Right kidney (tissue), 1 donor: Measurements from ENCODE around the gene SMAD3.

Source experiments
- DNase-seq: peaks from one replicate; pipeline ENCODE4 v3.0.0-alpha.2; 2016

SMAD3 gene

DNA sequence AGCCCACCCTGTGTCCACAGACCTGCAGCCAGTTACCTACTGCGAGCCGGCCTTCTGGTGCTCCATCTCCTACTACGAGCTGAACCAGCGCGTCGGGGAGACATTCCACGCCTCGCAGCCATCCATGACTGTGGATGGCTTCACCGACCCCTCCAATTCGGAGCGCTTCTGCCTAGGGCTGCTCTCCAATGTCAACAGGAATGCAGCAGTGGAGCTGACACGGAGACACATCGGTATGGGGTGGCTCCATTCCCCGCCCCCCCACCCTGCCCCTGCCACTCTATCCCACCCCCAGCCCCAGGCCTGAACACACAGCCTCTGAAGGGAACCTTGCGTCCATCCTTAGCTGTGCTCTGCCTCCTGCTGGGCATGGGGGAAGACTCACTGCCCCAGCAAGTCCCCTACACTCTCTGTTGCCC lies 115.8 kb downstream of the SMAD3 start:
- DNase-seq: no peak

GRCh38 chr15:67183443-67184169 lies 118.2 kb downstream of the SMAD3 start:
- DNase-seq: no peak

DNA sequence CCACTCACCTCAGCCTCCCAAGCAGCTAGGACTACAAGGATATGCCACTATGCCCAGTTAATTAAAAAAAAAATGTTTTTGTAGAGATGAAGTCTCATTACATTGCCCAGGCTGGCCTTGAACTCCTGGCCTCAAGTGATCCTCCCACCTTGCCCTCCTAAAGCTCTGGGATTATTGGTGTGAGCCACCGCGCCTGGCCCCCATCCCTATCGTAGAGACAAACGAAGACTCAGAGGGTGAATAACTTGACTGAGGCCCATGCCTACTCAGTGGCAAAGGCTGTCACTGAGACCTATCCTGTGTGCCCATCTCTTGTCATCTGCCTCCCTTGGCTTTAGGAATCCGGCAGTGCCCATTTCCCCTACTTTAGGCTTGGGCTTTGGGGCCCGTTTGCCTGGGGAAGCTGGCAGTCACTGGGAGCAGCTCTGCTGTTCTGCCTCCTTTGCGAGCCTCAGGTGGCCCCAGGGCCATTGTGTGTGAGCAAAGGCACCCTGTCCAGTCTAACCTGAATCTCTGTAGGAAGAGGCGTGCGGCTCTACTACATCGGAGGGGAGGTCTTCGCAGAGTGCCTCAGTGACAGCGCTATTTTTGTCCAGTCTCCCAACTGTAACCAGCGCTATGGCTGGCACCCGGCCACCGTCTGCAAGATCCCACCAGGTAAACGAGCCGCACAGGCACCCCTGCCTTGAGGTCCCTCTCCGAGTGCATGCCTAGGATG lies 119.0 kb downstream of the SMAD3 start:
- no peak for DNase-seq

DNA sequence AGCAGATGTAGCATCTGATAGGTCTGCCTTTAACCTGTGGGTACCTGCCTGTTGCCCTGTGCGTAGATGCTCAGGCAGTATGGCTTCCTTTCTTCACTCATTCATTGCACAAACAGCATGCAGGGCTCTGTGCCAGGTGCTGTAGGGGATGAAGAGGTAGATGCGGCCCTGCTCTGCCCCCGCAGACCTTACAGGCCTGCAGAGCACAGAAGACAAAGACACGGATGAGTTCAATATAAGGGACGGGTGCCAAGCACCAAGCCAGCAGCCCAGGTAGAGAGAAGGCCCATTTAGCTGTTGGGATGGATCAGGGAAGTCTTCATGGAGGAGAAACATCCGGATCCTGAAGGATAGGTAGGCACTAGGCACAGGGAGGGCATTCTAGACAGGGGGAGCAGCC lies 119.6 kb downstream of the SMAD3 start:
- DNase-seq: no peak

DNA sequence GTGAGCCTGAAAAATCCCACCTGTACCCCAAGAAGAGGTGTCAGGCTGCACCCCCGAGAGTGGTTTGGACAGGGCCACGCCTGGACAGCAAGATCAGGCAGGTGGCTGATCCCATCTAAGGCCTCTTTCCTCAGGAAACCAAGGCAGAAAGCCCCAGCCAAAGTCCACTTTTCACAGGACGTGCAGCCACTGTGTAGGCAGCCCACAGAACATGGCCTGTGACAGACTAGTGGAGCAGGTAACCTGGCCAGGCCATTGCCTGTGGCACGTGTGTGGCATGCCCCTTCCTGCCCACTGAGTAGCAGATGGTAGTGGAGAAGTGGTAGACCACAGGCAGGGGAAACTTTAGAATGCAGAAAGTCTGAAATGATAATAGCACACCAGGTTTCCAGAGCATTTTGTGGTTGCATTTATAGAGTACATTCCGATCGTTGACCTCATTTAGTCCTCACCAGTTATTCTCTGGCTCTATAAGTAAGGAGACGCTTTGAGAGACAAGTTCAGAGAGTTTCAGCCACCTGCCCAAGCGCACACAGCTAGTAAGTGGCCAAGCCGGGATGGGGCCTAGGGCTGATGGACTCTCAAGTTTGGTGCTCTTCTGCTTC lies 120.3 kb downstream of the SMAD3 start:
- no peak for DNase-seq

GRCh38 chr15:67186226-67186649 lies 120.8 kb downstream of the SMAD3 start:
- DNase-seq: no peak

- DNase-seq: no peak
Observed at GRCh38 chr15:67186688-67187087, 121.3 kb downstream of the SMAD3 start.

DNA sequence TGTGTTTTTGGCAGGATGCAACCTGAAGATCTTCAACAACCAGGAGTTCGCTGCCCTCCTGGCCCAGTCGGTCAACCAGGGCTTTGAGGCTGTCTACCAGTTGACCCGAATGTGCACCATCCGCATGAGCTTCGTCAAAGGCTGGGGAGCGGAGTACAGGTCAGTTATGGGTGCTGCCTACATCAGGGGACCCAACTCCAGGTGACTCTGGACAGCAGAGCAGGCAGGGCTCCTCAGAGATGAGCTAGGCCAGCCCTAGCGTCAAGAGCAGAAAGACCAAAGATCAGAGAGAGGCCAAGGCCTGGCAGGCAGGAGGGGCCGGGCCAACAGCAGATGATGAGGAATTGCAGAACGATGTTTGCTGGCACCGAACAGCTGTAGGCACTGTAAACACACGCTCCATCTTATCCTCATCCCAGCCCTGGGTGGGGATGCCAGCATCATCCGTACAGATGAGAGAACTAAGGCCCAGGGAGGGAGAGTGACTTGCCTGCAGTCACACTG lies 122.0 kb downstream of the SMAD3 start:
- DNase-seq: no peak

- DNase-seq: no peak
Observed at GRCh38 chr15:67188551-67189218, 123.3 kb downstream of the SMAD3 start.

- no peak for DNase-seq
Observed at GRCh38 chr15:67189326-67190051, 124.1 kb downstream of the SMAD3 start.

- no peak for DNase-seq
Observed at GRCh38 chr15:67190326-67190725, 124.9 kb downstream of the SMAD3 start.

DNA sequence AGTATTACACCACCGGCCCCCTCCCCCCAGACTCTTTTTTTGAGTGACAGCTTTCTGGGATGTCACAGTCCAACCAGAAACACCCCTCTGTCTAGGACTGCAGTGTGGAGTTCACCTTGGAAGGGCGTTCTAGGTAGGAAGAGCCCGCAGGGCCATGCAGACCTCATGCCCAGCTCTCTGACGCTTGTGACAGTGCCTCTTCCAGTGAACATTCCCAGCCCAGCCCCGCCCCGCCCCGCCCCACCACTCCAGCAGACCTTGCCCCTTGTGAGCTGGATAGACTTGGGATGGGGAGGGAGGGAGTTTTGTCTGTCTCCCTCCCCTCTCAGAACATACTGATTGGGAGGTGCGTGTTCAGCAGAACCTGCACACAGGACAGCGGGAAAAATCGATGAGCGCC lies 125.4 kb downstream of the SMAD3 start:
- DNase-seq: no peak

GRCh38 chr15:67192185-67192820 lies 126.9 kb downstream of the SMAD3 start:
- no peak for DNase-seq

- DNase-seq: no peak
Observed at GRCh38 chr15:67193223-67193990, 128.0 kb downstream of the SMAD3 start.

- DNase-seq: no peak
Observed at GRCh38 chr15:67194171-67195114, 129.0 kb downstream of the SMAD3 start.

GRCh38 chr15:67195305-67195704 lies 129.9 kb downstream of the SMAD3 start:
- no peak for DNase-seq

- DNase-seq: no peak
Observed at GRCh38 chr15:67196222-67196621, 130.8 kb downstream of the SMAD3 start.

DNA sequence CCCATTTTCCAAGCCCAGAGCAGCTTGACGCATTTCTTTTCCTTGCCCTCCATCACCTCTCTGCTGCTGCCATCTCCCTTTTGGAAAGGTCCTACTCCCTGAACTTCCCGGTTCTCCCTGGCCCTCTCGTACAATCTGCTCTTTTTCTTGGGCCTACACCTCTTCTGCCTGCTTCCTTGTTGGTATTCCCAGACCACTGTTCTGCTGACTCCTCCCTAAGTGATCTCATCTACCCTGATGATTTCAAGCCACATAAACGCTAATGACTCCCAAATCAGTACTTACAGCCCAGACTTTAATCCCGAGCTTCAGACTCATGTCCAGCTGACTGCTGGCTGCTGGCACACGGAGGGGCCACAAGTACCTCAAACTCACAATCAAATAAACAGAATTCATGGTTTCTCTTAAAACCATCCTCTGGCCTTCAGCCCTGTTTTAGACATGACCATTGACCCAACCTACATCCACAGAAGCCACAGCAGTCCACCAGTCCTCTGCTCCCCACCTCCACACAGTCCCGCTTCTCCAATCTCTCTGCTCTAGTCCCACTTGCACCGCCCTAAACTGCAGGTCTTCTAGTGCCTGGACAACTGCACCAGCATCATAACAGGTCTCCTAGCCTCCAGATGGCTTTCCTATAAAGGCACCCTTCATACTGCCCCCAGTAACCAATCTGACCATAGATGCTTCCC lies 131.4 kb downstream of the SMAD3 start:
- no peak for DNase-seq

- DNase-seq: no peak
Observed at GRCh38 chr15:67197364-67197695, 131.9 kb downstream of the SMAD3 start.
